NCI-H146 treated with DMSO at 0.1 percent for 48 hours (cell line): ENCODE results near the gene RMDN2.
"Not testable (repeated sequence)": the region's sequence is repeated elsewhere in the genome, so short reads cannot be mapped to it uniquely, and the experiment has no call there.

ENCODE experiments used
- DNase-seq: peaks from one replicate; lab custom pipeline; 2025; ENCODE audit not compliant: unreplicated experiment; lab: John Stamatoyannopoulos, UW

RMDN2 gene

GRCh38 chr2:37928377-37928776 is 3.3 kb downstream of the RMDN2 start:
- DNase-seq, result no peak

GRCh38 chr2:37930392-37930791 is 5.3 kb downstream of the RMDN2 start:
- DNase-seq, result not testable (repeated sequence)

GRCh38 chr2:37932873-37933272 is 7.8 kb downstream of the RMDN2 start:
- not testable (repeated sequence) for DNase-seq

GRCh38 chr2:37934591-37935513 is 9.8 kb downstream of the RMDN2 start:
- DNase-seq, result no peak

- not testable (repeated sequence) for DNase-seq
Observed at GRCh38 chr2:37937568-37937967, 12.5 kb downstream of the RMDN2 start.

GRCh38 chr2:37941267-37941666 is 16.2 kb downstream of the RMDN2 start:
- not testable (repeated sequence) for DNase-seq

GRCh38 chr2:37944268-37944667 is 19.2 kb downstream of the RMDN2 start:
- DNase-seq, result no peak

- no peak for DNase-seq
Observed at GRCh38 chr2:37947306-37947705, 22.2 kb downstream of the RMDN2 start.

GRCh38 chr2:37962018-37962739 is 37.1 kb downstream of the RMDN2 start:
- DNase-seq, result not testable (repeated sequence)

GRCh38 chr2:37962740-37963121 is 37.6 kb downstream of the RMDN2 start:
- not testable (repeated sequence) for DNase-seq

GRCh38 chr2:37963901-37964300 is 38.8 kb downstream of the RMDN2 start:
- not testable (repeated sequence) for DNase-seq

- no peak for DNase-seq
Observed at GRCh38 chr2:37966326-37966725, 41.2 kb downstream of the RMDN2 start.

GRCh38 chr2:37969731-37970130 is 44.6 kb downstream of the RMDN2 start:
- DNase-seq, result no peak

- no peak for DNase-seq
Observed at GRCh38 chr2:37971971-37972370, 46.9 kb downstream of the RMDN2 start.

GRCh38 chr2:37973615-37974353 is 48.7 kb downstream of the RMDN2 start:
- no peak for DNase-seq

GRCh38 chr2:37975808-37976207 is 50.7 kb downstream of the RMDN2 start:
- no peak for DNase-seq

GRCh38 chr2:37976411-37976810 is 51.3 kb downstream of the RMDN2 start:
- DNase-seq, result no peak

- peak; percentile 18 for DNase-seq
Observed at GRCh38 chr2:37982147-37982582, 57.1 kb downstream of the RMDN2 start.

GRCh38 chr2:37982847-37983246 is 57.8 kb downstream of the RMDN2 start:
- no peak for DNase-seq

- no peak for DNase-seq
Observed at GRCh38 chr2:37983719-37984118, 58.6 kb downstream of the RMDN2 start.

- DNase-seq, result no peak
Observed at GRCh38 chr2:37984176-37984575, 59.1 kb downstream of the RMDN2 start.
